Measurements from ENCODE around the gene IPO9.

GRCh38 chr1:201818971-201819750 is 9.8 kb upstream of the IPO9 start:
- no peak for TF ChIP-seq POLR2A (IDR thresholded peaks at IDR 0.05)
- TF ChIP-seq, protein P1, sequence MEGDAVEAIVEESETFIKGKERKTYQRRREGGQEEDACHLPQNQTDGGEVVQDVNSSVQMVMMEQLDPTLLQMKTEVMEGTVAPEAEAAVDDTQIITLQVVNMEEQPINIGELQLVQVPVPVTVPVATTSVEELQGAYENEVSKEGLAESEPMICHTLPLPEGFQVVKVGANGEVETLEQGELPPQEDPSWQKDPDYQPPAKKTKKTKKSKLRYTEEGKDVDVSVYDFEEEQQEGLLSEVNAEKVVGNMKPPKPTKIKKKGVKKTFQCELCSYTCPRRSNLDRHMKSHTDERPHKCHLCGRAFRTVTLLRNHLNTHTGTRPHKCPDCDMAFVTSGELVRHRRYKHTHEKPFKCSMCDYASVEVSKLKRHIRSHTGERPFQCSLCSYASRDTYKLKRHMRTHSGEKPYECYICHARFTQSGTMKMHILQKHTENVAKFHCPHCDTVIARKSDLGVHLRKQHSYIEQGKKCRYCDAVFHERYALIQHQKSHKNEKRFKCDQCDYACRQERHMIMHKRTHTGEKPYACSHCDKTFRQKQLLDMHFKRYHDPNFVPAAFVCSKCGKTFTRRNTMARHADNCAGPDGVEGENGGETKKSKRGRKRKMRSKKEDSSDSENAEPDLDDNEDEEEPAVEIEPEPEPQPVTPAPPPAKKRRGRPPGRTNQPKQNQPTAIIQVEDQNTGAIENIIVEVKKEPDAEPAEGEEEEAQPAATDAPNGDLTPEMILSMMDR (IDR thresholded peaks at IDR 0.05) = no peak
- TF ChIP-seq POLR2AphosphoS5 (IDR thresholded peaks at IDR 0.05) = no peak
- no peak for TF ChIP-seq EP300 (IDR thresholded peaks at IDR 0.05; ENCODE audit: low read depth)
